8988T (cell line): ENCODE measurements around the gene IFITM1.
"Not testable (repeated sequence)": the region's sequence is repeated elsewhere in the genome, so short reads cannot be mapped to it uniquely, and the experiment has no call there.

ENCODE experiments used
- DNase-seq: peaks from one replicate; pipeline ENCODE4 v3.0.0; 2011

The IFITM1 gene

DNA sequence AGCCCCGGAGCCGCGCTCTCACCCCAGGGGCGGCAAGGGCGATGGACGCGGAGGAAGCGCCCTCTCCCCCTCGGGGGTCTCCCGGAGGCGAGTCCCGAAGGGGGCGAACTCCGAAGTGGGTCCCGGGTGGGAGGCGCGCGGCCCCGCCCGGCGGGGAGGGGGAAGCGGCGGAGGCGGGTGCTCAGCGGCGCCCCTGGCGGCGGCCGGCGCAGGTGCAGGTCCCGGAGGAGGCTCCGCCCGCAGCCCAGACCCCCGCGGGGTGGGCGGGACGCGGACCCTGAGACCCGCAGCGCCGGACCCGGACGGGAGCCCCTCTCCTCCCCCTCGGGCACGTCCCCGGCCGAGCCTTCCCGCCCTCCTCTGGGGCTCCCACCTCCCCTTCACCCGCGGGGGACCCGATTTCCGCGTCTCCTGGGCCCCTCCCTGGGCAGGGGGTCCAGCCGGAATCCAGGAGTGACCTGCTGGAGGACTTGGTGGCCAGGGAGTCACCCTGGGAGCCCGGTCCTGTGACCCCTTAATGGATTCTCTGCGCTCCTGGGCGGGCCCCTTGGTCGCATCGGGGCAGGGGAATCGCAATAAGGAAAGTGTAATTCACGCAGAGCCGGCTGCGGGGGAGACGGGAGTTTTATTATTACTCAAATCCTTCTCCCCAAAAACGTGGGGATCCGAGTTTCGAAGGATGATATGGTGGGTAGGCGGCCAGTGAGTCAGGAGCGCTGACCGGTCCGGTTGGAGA is 2.7 kb upstream of the IFITM1 start:
- not testable (repeated sequence) for DNase-seq

DNA sequence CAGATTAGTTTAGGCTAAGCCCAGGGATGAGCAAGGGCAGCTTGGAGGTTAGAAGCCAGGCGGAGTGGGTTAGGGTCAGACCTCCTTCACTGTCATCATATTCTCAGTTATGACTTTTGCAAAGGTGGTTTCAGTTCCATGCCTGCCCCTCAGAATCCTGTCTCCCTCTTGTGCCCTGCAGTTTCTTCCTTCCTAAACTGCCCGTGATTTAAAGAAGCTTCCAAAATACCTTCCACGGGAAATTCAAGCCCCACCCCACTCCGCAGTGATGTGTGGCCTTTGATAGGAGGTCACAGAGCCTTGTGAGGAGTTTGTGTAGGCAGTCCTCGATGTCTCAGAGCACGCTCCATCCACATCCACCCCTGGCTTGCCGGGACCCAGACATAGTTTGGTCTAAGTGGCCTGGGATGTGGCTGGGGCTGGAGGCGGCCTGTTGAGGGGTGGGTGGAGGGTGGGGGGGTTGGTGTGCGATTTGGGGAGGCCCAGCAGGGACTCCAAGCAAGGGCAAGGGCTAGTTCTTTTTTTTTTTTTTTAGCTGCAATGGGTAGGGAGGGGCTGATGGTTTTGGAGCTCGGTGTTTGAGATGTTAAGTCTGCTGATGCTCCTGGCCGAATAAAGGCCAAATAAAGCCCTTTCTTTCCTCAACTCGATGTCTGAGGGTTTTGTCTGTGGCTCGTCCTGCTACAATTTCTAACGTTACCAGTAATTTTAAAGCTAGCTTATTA is 1.6 kb upstream of the IFITM1 start:
- DNase-seq: peak; percentile 38

DNA sequence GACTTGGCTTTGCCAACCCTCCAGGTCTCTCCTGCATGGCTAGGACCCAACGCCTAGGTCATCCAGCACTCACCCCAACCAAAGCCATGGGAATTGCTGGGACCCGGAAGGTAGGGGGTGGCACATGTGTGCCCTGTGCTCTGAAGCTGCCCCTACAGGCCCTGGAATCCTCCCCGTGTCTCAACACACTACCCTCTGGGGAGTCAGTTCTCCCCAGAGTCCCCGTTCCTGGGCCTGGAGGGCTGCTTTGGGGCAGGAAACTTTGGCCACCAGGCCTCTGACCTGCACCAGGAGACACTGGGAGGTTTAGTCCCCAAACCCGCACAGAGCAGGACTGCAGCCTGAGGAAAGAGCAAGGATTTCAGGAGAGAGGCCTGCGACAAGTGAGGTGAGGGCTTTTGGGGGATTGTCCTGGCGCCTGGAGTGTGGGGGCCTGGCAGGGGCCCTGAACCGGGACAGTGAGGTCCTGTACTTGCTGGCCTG is 495 bp upstream of the IFITM1 start:
- DNase-seq: peak; percentile 38

DNA sequence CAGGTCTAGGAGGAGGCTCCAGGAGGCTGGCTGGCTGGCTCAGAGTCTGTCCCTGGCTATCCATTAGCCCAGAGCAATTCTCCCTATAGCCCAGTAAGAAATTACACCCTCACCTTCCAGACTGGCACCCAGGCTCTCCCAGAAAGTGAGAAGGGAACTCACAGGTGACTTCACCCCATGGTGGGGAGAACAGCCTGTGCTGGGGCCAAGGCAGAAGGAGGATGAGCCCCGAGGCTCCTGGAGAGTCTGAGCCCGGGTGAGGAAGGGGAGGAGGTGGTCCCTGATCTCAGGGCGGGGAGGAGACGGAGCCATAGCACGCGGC is 675 bp downstream of the IFITM1 start:
- not testable (repeated sequence) for DNase-seq

DNA sequence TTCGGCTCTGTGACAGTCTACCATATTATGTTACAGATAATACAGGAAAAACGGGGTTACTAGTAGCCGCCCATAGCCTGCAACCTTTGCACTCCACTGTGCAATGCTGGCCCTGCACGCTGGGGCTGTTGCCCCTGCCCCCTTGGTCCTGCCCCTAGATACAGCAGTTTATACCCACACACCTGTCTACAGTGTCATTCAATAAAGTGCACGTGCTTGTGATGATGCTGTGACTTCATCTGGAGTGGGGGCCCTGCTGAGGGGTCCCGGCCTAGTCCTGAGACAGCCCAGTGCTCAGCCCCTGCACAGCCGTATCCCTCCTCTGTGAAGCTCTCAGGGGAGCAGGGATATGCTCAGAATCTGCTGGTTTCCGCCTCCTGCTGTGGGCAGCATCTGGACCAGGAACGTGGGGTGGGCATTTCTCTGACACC is 1.2 kb downstream of the IFITM1 start:
- DNase-seq: peak; percentile 32

DNA sequence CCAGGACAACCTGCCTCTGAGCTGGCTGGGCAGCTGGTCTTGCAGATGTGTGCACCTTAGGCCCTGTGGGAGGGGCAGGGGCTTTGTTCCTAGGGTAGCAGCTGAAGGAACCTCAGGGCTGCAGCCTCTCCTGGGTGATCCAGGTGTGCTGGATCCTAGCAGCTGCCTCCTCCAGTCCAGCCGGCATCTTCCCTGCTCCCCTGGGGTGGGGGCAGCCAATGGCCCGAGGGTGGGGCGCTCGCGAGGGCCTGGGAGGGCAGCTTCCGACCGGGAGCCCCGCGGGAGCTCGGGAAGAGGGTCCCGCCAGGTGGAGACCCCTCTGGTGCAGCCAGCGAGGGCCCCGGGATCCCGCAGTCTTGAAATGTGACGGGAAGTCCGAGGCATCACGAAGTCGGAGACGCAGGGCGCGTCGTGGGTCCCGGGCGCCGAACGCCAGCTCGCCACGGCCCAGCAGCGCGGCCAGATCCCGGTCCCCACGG is 1.7 kb downstream of the IFITM1 start:
- peak; percentile 38 for DNase-seq

DNA sequence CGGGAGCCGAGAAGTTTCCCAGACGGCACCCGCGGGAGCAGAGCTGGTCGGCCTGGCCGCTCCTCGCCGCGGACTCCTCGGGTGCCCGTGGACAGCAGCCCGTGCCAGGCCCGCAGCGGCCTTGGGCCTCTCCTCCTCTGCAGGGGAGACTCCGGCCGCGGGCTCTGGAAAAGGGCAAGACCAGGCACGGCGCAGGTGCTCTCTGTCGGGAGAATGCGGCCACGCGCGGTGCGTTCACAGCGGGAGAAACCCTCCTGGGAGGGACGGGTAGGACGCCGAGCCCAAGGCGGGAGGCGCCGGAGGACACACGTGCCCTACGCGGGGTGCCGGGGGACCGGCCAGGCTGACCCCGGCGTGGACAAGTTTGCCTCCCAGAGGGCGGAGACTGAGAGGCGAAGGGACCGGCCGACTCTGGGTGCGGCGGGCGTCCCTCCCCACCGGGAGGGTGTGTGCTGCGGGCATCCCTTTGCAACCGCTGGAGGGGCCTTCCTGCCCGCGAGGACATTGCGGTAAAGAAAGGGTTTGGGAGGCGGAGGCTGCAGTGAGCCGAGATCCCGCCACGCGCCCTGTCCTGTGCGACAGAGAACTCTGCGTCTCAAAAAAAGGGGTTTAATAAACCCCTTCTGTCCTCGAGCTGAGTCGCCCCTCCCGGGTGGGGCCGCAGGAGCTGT is 2.3 kb downstream of the IFITM1 start:
- peak; percentile 30 for DNase-seq

DNA sequence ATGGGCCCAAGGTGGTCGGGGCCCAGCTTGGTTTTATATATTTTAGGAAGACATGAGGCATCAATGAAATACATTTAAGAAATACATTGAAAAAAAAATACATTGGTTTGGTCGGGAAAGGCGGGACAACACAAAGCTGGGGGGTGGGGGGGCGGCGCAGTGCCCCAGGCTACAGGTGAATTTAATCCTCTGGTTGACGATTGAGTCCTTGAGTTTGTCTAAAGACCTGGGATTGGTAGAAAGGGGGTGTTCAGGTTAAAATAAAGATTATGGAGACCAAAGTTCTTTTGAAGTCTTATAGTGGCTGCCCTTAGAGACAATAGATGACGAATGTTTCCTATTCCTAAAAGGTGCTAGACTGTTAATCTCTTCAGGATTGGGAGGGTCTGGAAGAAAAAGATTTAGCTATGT is 3.1 kb downstream of the IFITM1 start:
- DNase-seq: no peak

DNA sequence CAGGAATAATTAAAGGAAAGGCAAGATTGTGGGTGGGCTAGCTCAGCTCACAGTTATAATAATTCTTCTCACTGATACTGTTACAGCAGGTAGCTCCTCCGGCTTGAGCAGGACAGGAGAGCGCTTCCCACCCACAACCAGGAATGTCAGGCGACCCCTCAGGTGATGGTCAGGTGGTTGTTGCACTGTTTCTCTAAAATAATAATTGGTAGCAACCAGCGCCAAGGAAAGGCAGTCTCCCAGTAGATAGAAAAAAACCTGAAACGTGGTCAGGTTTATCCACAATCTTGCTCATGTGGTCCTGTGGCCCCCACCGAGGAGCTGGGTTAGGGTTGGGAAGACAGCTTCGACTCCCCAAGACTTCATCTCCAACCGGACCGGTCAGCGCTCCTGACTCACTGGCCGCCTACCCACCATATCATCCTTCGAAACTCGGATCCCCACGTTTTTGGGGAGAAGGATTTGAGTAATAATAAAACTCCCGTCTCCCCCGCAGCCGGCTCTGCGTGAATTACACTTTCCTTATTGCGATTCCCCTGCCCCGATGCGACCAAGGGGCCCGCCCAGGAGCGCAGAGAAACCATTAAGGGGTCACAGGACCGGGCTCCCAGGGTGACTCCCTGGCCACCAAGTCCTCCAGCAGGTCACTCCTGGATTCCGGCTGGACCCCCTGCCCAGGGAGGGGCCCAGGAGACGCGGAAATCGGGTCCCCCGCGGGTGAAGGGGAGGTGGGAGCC is 4.0 kb downstream of the IFITM1 start:
- DNase-seq: peak; percentile 42

DNA sequence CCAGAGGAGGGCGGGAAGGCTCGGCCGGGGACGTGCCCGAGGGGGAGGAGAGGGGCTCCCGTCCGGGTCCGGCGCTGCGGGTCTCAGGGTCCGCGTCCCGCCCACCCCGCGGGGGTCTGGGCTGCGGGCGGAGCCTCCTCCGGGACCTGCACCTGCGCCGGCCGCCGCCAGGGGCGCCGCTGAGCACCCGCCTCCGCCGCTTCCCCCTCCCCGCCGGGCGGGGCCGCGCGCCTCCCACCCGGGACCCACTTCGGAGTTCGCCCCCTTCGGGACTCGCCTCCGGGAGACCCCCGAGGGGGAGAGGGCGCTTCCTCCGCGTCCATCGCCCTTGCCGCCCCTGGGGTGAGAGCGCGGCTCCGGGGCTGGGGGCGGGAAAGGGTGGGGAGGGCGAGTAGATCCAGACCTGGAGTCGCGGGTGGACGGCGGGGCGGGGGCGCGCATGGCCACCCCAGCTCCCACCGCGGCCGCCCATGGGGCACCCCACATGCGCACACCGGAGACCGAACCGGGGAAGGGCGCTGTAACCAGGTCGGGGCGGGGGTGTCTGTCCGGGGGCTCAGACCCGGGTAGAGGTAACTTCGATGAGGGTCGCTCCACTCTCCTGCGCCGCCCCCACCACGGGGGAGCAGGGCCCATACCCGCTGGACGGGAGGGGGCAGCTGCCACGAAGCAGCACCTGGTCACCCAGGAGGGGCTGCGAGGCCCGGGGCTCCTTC is 4.7 kb downstream of the IFITM1 start:
- DNase-seq: not testable (repeated sequence)

DNA sequence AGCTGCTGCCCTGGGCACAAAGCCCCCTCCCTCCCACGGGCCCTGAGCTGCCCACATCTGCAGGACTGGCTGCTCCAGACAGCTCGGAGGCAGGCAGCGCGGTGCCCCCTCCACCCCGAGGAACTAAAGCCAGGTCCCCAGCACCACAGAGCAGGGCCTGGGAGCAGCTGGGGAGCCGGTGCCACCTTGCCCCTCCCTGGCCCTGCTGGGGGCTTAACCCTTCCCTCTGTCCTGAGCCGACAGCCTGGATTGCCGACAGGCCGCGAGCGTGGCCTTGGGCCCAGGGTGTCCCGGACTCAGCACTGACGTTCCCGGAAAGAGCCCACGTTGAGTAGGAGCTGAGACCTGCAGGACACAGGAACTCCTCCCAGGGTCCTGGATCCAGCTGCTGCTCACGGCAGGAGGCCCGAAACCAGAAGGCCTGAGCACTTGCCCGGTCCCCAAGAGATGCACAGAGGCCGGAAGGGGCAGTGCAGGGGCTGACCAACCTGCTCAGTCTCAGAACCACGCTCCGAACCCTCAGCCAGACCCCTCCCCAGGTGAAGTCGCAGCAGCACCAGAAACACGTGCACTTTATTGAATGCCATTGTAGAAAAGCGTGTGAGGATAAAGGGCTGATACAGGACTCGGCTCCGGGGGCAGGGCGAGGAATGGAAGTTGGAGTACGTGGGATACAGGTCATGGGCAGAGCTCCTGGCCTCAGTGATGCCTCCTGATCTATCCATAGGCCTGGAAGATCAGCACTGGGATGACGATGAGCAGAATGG is 5.5 kb downstream of the IFITM1 start:
- DNase-seq: not testable (repeated sequence)

DNA sequence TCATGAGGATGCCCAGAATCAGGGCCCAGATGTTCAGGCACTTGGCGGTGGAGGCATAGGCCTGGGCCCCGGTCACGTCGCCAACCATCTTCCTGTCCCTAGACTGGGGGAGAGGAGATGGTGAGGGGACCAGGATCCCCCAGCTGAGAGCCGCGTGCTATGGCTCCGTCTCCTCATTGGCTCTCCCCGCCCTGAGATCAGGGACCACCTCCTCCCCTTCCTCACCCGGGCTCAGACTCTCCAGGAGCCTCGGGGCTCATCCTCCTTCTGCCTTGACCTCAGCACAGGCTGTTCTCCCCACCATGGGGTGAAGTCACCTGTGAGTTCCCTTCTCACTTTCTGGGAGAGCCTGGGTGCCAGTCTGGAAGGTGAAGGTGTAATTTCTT is 6.0 kb downstream of the IFITM1 start:
- not testable (repeated sequence) for DNase-seq

DNA sequence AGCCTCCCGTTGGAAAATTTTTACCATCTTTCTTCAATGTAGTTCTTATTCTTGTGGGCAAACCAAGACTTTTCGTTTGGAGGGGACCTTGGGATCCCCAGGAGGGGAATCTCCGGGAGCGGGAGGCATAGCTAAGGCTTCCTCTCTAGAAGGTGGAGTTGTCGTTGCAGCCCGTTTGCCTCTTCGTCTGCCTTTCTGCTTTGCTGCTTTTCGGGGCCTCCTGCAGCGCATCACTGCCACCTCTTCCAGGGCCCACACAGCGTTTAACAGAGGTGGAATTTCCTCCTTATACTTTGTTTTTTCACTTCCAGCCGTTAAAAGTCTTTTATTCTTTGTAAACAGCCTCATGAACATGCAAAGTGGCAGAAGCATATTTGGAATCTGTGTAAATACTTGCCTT is 10.3 kb downstream of the IFITM1 start:
- DNase-seq: no peak

DNA sequence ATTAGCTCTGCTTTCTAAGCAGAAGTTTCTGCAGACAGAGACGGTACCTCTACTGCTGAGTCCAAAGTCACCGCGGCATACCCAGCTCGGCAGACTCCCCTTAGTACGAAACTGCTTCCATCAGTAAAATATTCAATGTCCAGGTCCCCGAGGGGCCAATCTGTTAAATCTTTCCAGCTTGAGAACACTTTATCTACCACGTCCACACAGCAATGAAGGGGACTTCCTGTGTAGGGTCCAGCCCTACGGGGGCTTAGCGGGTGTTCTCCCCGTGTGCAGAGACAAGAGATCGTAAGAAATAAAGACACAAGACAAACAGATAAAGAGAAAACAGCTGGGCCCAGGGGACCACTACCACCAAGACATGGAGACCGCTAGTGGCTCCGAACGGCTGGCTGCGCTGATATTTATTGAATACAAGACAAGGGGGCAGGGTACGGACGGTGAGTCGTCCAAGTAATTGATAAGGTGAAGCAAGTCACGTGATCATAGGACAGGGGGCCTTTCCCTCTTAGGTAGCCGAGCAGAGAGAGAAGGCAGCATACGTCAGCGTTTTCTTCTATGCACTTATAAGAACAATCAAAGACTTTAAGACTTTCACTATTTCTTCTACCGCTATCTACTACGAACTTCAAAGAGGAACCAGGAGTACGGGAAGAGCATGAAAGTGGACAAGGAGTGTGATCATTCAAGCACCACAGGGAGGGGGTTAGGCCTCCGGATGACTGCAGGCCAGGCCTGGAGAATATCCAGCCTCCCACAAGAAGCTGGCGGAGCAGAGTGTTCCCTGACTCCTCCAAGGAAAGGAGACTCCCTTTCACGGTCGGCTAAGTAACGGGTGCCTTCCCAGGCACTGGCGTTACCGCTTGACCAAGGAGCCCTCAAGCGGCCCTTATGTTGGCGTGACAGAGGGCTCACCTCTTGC is 11.0 kb downstream of the IFITM1 start:
- DNase-seq: not testable (repeated sequence)

DNA sequence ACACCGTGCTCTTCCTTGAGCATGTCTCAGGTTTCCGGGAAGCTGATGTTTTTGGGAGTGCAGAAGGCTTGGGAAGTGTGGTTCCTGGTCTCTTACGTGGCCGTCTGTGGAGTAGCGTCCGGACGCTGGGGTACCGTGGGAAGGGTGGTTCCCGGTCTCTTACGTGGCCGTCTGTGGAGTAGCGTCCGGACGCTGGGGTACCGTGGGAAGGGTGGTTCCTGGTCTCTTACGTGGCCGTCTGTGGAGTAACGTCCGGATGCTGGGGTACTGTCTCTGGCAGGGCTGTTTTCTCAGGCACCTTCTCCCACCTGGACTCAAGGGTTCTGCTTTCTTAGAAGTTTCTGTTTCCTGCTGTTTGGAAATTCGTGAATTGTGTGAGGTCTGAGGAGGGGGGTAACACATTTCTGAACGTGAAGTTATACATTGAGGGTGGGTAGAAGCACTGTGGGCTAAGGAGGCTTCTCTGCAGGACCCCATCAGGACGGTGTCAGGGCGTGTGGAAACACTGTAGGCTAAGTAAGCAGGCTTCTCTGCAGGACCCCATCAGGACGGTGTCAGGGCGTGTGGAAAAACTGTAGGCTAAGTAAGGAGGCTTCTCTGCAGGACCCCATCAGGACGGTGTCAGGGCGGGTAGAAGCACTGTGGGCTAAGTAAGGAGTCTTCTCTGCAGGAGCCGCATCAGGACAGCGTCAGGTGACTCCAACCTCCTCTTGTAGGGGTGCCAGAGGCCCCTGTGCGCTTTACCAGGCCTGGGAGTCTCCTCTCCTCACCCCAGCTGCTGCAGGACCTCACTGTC is 12.2 kb downstream of the IFITM1 start:
- no peak for DNase-seq

DNA sequence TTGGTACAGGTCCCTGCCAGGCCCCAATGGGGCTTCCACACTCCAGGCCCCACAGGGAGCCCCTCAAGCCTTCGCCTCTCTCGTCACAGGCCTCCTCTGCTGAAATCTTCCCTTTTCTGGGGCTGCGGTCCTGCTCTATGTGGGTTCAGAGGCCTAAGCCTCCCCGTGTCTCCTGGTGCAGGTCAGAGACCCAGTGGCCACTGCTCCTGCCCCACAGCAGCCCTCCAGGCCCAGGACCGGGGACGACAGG is 12.7 kb downstream of the IFITM1 start:
- no peak for DNase-seq

DNA sequence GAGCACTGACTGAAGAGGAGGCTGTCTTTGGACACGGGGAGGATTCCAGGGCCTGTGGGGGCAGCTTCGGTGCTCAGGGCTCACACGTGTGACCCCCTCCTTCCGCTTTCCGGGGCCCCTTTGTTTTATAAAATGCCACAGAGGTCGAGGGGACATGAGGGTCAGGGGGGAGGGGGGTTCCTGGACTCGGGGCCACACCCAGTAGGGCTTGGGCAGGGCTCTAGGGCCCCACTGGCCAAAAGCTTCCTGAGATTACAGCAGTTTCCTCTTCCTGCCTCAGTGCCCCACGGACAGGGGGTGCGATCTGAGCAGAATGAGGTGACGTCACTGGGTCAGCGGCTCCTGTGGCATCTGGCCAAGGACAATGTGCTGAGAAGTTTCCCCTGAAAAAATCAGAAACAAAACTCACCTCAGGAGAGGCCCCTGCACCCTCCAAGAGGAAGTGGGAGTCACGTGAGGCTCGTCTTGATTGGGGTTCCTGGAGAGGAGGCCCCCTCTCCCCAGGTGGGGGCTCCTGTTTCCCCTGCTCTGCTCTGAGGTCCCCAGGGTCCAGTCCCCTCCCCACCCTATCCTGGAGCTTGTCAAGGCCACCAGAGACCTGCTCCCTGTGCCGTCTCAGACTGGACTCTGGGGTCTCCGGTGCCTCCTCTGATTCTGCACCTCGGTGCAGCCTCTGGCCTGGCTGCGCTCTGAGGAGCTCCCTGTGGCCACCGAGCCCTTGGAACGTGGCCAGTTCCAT is 13.2 kb downstream of the IFITM1 start:
- no peak for DNase-seq

DNA sequence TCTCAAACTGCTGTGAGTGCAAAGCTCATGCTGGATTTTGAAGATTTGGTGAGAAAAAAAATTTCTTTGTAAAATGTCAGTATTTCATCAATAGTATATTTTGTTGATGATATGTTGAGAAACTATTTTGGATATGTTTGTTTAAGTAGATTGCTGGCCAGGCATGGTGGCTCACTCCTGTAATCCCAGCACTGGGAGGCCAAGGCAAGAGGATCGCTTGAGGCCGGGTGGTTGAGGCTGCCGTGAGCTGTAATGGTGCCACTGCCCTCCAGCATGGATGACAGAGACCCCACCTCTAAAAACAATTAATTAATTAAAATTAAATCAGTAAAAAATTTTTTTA is 13.7 kb downstream of the IFITM1 start:
- no peak for DNase-seq

DNA sequence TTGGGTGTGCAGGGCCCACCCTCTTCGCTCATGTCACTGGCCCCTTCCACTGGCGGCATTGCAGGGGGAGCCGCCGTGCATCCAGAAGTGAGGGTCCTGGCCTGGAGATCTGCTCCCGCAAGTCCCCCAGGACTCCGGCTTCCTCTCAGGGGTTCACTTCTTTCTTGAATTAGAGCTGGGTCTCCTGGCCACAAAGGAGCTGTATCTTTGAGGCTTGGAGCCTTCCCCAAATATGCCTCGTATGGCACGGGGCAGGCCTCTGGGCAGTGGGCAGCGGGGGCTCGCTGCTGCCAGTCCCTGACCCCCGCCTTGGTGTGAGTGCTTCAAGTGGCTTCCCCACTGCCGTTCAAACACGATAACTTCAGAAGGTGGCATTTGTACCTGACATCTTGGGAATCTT is 14.2 kb downstream of the IFITM1 start:
- DNase-seq: no peak
